Measurements from ENCODE around the gene TBCB. TPM values are rescaled to one million over a fixed set of nuclear protein-coding genes. Genes with fewer than 3 reads are reported as not detected.

The TBCB gene
- polyA plus RNA-seq, 1 experiment: 186 TPM

- TF ChIP-seq CTCF (IDR thresholded peaks at IDR 0.05; ENCODE audit: low read depth, low read length): no peak
- DNase-seq (ENCODE audit: low read depth, low spot score): no peak
- no peaks in the 10 kb centered on the region for H3K9me3 ChIP-seq (ENCODE audit: control insufficient read depth, insufficient read depth, low read length)
- no peaks in the 10 kb centered on the region for H3K27me3 ChIP-seq (ENCODE audit: control insufficient read depth, insufficient read depth, low read length)
- ChIA-PET CTCF (interaction anchor here (1.6 kb wide), 1 partner anchor 25 kb away, joined by 4 read pairs; no protein-coding TSS in a partner anchor), POLR2A (interaction anchor here (0.9 kb wide), 1 partner anchor 12 kb away, joined by 3 read pairs; the partner anchor contains the start of gene POLR2I)
- no peak overlapping the region for H3K27ac ChIP-seq (ENCODE audit: low read depth, low read length)
- no peak overlapping the region for H3K4me3 ChIP-seq (ENCODE audit: low read depth, low read length)
Measured at GRCh38 chr19:36103040-36103626, 12.1 kb upstream of the TBCB start.

GRCh38 chr19:36103842-36104552 is 11.3 kb upstream of the TBCB start:
- DNase-seq (ENCODE audit: low read depth, low spot score): no peak
- no peaks in the 10 kb centered on the region for H3K27me3 ChIP-seq (ENCODE audit: control insufficient read depth, insufficient read depth, low read length)
- no peak for TF ChIP-seq CTCF (IDR thresholded peaks at IDR 0.05; ENCODE audit: low read depth, low read length)
- CTCF ChIA-PET: interaction anchor here (1.6 kb wide), 1 partner anchor 24 kb away, joined by 4 read pairs; no protein-coding TSS in a partner anchor
- no peak overlapping the region for H3K4me3 ChIP-seq (ENCODE audit: low read depth, low read length)
- POLR2A ChIA-PET: interaction anchor here (1.6 kb wide), 1 partner anchor 11 kb away, joined by 3 read pairs; the partner anchor contains the start of gene POLR2I
- no peak overlapping the region for H3K27ac ChIP-seq (ENCODE audit: low read depth, low read length)
- H3K9me3 ChIP-seq (ENCODE audit: control insufficient read depth, insufficient read depth, low read length): no peaks in the 10 kb centered on the region

- DNase-seq (ENCODE audit: low read depth, low spot score): no peak
- TF ChIP-seq CTCF (IDR thresholded peaks at IDR 0.05; ENCODE audit: low read depth, low read length): no peak
- Histone ChIP-seq H3K27ac (ENCODE audit: low read depth, low read length) (no peak overlapping the region), H3K9me3 (ENCODE audit: control insufficient read depth, insufficient read depth, low read length) (no peaks in the 10 kb centered on the region), H3K27me3 (ENCODE audit: control insufficient read depth, insufficient read depth, low read length) (no peaks in the 10 kb centered on the region), H3K4me3 (ENCODE audit: low read depth, low read length) (no peak overlapping the region)
- POLR2A ChIA-PET: interaction anchor here (1.6 kb wide), 1 partner anchor 8 kb away, joined by 4 read pairs; the partner anchor contains the start of genes POLR2I and TBCB
- CTCF ChIA-PET: no interaction called here
Measured at GRCh38 chr19:36106441-36106840, 8.8 kb upstream of the TBCB start.

- POLR2A ChIA-PET: interaction anchor here (1.6 kb wide), 1 partner anchor 8 kb away, joined by 4 read pairs; the partner anchor contains the start of genes POLR2I and TBCB
- CTCF ChIA-PET: no interaction called here
Measured at GRCh38 chr19:36106991-36107390, 8.3 kb upstream of the TBCB start.

More at GRCh38 chr19:36106991-36107390, 8.3 kb upstream of the TBCB start:
- no peak overlapping the region for H3K4me3 ChIP-seq (ENCODE audit: low read depth, low read length)
- no peak for DNase-seq (ENCODE audit: low read depth, low spot score)
- no peak for TF ChIP-seq CTCF (IDR thresholded peaks at IDR 0.05; ENCODE audit: low read depth, low read length)
- H3K27me3 ChIP-seq (ENCODE audit: control insufficient read depth, insufficient read depth, low read length): no peaks in the 10 kb centered on the region
- H3K9me3 ChIP-seq (ENCODE audit: control insufficient read depth, insufficient read depth, low read length): no peaks in the 10 kb centered on the region
- no peak overlapping the region for H3K27ac ChIP-seq (ENCODE audit: low read depth, low read length)
